GM19463 (cell line): ENCODE measurements around the gene DNAJB11.
"Not testable (repeated sequence)": the region's sequence is repeated elsewhere in the genome, so short reads cannot be mapped to it uniquely, and the experiment has no call there.

Experiments used
- ATAC-seq: cut with Tn5 transposase; IDR thresholded peaks from one replicate; pipeline ENCODE4 v1.9.1; 2021; ENCODE audit warnings: mild to moderate bottlenecking, moderate library complexity; ENCODE audit not compliant: unreplicated experiment

Gene DNAJB11

DNA sequence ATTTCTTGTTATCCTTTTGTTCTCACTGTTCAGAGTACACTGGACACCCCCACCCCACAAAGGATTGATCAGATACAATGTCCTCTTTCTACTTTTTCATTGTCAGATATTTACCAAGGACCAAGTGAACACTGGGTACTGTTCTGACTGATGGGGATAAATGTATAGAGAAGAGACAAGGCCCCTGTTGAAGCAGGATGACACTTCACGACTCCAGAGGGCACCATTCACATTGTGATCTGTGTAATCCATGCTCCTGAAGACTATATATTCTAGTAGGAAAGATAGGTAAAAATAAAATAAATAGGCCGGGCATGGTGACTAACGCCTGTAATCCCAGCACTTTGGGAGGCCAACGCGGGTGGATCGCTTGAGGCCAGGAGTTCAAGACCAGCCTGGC lies 19.1 kb upstream of the DNAJB11 start:
- ATAC-seq = no peak

GRCh38 chr3:186552408-186553031 lies 18.0 kb upstream of the DNAJB11 start:
- ATAC-seq = no peak

GRCh38 chr3:186564586-186564985 lies 5.9 kb upstream of the DNAJB11 start:
- no peak for ATAC-seq

DNA sequence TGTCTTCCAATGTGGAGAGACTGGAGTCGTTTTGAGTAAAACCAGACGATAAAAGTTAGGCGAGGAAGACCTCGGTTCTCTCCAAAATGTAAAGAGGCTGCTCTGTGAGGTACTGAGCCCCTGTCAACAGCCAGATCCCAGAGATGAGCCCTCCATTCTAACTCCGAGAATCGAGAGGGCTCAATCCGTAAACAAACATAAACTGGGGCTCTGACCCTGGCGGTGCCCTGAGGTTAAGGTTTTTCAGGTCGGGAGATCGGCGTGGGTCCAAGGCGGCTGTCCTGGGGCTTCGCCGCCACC lies 3.8 kb upstream of the DNAJB11 start:
- no peak for ATAC-seq

DNA sequence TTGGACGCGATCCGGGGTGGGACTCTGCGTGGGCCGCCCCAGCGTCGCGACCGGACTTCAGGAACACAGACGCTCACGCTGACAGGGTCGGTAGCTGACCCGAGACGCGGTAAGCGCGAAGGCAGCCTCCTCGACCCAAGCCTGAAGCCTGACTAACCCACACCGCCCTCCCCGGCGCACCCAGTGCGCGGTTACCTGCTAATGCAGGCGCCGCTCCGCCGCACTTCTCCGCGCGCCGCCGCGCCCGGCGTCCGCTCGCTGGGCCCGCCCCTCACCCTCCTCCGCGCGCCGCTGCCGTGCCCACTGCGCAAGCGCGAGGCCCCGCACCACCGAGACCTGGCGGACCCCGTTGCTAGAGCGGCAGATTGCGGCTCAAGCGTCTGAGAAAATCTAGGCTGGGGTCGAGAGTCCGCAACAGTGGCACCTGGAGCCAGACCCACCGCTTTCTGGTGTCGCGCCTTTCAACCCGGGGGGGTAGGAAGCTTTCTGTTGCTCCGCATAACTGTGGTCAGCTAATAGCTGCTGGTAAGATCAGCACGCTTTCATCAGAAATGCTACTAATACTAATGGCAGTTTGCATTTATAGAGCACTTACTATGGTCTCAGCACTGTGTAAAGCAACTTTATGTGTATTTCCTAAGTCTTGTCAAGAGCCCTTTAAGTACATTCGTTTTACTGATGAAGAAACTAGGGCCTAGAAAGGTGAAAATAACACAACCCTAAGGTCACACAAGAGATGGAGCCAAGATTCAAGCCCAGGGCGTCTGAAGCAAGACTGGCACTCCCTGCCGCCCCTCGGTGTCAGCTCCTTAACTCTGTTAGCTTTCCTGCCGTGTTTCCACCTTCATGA lies 3.2 kb upstream of the DNAJB11 start, which contains the start of gene TBCCD1:
TSS of gene TBCCD1 (minus strand) at position 268 of the 850 bp plus-strand sequence. CDS start 3,010 bp downstream, outside the sequence.
- ATAC-seq = peak; percentile 34

DNA sequence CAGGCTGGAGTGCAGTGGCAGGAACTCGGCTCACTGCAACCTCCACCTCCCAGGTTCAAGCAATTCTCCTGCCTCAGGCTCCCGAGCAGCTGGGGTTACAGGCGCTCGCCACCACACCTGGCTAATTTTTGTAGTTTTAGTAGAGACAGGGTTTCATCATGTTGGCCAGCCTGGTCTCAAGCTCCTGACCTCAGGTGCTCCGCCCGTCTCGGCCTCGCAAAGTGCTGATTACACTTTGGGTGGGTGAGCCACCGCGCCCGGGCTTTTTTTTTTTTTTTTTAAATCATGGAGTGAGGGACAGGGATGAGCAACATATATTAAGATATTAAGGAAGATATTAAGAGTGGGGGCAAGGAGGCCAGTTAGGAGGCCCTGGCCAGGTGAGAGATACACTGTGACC lies 1.2 kb upstream of the DNAJB11 start:
- ATAC-seq = not testable (repeated sequence)

DNA sequence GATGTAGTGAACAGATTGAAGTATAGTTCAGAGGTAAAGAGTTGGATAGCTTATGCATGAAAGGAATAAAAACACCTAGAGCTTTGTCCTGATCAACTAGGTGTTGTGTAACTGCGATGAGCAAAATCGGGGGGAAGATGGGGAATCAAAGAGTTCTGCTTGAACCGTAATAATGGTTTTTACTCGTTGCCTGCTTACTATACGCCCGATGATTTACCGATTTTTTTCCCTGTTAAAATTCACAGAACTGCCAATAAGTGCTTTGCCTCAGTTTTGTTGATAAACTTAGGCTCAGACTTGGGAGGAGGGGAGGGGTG lies 783 bp upstream of the DNAJB11 start:
- no peak for ATAC-seq

DNA sequence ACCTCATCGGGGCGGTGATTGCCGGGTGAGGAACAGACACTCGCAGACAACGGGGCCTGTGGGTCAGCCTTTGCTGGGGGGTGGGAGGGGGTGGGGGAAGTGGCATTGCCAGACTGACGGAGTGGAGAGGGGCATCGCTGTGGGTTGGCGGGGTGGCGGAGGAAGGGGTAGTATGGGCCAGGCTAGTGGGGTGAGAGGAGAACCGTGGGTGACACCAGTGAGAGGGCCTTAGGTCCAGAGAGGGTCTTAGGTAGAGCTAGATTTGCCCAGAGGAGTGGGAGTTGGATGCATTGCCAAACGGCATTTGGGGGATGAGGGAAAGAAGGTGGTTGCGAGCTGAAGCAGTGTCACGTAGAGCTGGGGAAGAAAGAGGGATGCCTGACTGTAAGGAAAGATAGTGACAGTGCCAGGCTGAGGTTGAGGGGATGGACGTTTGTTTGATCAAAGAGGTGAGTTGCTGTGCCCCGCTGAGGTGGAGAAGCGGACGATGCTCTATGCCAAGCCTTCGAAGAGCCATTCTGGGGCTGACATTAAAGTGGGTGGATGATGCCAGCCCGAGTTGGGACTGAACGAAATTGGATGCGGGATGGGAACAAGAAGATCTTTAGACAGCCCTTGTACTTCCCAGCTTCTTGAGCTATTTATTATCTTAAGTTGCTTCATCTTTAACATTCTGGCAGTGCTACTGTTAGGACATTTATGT lies 572 bp downstream of the DNAJB11 start:
- no peak for ATAC-seq

DNA sequence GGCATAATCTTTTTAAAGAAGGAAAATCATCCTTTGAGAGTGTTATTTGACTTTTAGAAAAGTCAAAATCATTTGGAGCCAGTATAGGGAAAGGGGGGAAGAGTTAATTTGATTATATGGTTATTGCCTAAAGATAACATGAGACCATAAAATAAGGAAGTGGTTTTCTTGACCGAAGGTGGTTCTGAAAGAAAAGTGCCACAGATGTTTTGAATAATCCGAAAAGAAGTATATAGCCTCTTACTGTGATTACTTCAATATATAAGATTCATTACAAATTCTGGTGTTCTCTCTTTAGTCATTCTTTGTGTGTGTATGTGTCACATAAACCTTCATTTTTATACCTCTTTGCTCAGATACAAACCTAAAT lies 1.1 kb downstream of the DNAJB11 start:
- ATAC-seq = no peak

DNA sequence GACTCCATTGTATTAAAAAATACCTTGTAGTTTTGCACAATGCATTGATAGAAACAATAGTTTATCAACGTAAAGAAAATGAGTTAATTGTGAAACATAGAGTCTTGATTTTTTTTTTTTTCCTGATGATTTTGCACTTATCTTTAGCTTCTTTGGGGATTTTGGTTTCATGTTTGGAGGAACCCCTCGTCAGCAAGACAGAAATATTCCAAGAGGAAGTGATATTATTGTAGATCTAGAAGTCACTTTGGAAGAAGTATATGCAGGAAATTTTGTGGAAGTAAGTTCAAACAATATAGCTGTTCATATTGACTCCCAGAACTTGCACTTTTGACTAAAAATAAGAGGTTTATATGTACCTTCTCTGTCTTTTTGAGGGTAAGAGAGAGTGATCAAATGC lies 7.0 kb downstream of the DNAJB11 start:
- ATAC-seq = no peak

- no peak for ATAC-seq
These were observed 10.3 kb downstream of the DNAJB11 start for GRCh38 chr3:186580785-186581184.

DNA sequence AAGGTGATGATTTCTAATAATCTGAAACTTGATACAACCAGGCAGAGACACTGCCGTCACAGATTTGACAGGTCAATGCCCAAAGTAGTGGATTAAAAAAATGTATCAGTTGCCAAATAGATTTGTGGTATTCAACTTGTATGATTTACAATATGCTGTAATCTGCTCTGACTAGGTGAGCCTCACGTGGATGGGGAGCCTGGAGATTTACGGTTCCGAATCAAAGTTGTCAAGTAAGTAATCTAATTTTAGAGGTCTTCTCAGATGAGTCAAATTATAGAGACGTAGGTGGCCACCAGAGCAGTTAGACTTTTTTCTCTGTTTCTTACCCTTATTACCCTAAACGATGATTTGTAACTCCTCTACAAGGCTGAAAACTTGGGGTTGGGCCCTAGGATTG lies 12.0 kb downstream of the DNAJB11 start:
- ATAC-seq = no peak

- no peak for ATAC-seq
These were observed 13.3 kb downstream of the DNAJB11 start for GRCh38 chr3:186583831-186584230.

DNA sequence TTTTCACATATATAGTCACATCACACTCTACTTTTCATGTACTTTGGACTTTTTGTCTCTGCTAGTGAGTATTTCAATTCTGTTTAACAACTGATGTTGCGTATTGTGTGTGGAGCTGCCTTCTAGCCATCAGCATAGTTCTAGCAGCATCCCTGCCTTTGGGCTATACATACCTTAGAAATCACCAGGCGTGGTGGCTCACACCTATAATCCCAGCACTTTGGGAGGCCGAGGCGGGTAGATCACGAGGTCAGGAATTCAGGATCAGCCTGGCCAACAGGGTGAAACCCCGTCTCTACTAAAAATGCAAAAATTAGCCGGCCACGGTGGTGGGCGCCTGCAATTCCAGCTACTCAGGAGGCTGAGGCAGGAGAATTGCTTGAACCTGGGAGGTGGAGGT lies 15.7 kb downstream of the DNAJB11 start:
- ATAC-seq = not testable (repeated sequence)

GRCh38 chr3:186587183-186587582 lies 16.7 kb downstream of the DNAJB11 start:
- ATAC-seq = no peak

DNA sequence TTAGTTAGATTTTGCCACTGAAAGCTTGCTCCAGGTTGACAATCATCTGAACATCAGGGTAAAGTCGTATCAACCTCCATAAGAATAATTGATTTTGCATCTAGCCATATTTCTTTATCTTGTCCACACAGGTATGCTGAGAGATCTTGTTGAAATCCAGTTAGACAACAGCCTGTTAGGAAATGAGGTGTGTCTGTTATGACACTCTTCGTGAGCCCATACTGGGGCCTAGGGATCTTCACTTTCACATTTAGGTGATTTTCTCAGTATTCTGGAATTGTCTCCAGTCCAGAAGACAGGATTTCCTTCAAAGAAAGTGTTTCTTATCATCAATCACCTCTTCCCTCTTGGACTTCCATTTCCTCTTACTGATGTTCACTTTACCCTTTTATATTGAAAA lies 18.1 kb downstream of the DNAJB11 start:
- no peak for ATAC-seq

DNA sequence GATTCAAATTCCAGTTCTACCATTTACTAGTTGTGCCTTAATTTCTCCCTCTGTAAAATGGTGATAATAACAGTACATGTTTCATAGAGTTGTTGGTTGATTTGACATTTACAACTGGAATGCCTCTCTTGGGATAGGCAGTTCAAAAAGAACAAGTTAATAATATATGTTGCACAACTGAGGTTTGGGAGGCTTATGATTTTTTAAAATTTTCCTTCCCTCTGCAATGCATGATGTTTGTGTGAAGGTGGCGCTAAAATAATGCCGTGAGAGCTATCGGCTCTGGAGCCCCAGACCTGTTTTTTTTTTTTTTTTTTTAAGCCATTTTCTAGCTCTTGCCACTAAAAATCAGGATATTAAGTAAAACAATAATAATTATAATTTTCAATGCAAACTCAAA lies 18.6 kb downstream of the DNAJB11 start:
- ATAC-seq = no peak

GRCh38 chr3:186589856-186590579 lies 19.5 kb downstream of the DNAJB11 start:
- ATAC-seq = no peak

GRCh38 chr3:186590580-186591295 lies 20.2 kb downstream of the DNAJB11 start:
- ATAC-seq = no peak

DNA sequence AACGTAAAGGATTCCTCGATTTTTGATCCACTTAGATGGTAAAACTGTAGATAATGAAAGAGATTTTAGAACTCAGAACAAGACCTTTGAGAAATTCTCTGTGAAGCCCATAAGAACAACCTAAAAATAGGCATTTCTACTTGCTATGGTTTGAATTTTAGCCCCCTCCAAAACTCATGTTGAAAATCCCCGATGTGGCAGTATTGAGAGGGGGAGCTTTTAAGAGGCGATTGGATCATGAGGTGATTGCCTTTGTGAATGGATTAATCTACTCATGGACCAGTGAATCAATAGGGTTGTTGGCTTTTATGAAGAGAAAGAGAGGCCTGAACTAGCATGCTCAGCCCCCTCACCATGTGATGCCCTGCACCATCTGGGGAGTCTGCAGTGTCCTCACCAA lies 22.2 kb downstream of the DNAJB11 start:
- ATAC-seq = no peak

GRCh38 chr3:186593862-186594261 lies 23.3 kb downstream of the DNAJB11 start:
- no peak for ATAC-seq
